Pancreas (tissue), 10 donors: Measurements from ENCODE around the gene DNAJC1. TPM values are rescaled to one million over a fixed set of nuclear protein-coding genes. Genes with fewer than 3 reads are reported as not detected.

Source experiments
- ATAC-seq, 4 donors: fragments of 200-7000 bp; cut with Tn5 transposase; one replicate each; pipeline versions ENCODE4 v1.8.0 to v1.9.1; 2020; ENCODE audit warnings: mild to moderate bottlenecking in 4 of 4, moderate library complexity in 4 of 4
- DNase-seq, 6 donors: peaks; one replicate each; pipeline ENCODE4 v3.0.0-alpha.2; 2020
- FAIRE-seq: peaks from 2 replicates; lab custom pipeline; 2012; peaks lifted over from hg19 to GRCh38; lab: Jason Lieb, UNC
- H3K27ac ChIP-seq, 4 donors: fragments of 200-600 bp; sonication (generic); 1 replicate in 3 of 4; 2 replicates in 1 of 4; pipeline versions ENCODE4 v1.5.0 to v1.8.0; 2020
- H3K27me3 ChIP-seq, 4 donors: fragments of 200-600 bp; one replicate each; pipeline ENCODE4 v1.8.0; 2021
- H3K36me3 ChIP-seq, 3 donors: fragments of 200-600 bp; sonication (generic) in 1 of 3; one replicate each; pipeline versions ENCODE4 v1.5.0 to v1.8.0; 2020 to 2021
- H3K4me1 ChIP-seq, 3 donors: fragments of 200-600 bp; one replicate each; pipeline ENCODE4 v1.8.0; 2021
- H3K4me3 ChIP-seq, 4 donors: fragments of 200-600 bp; sonication (generic) in 2 of 4; one replicate each; pipeline versions ENCODE4 v1.5.0 to v1.8.0; 2020 to 2021
- H3K9me3 ChIP-seq, 4 donors: fragments of 200-600 bp; one replicate each; pipeline ENCODE4 v1.8.0; 2021
- WGBS, 2 donors: extraction: QIAGEN DNeasy Blood & Tissue Kit; methylation state at CpG; one replicate each; pipeline ENCODE4 v1.1.7; 2013; 5-methylcytosine and 5-hydroxymethylcytosine counted together
- intact Hi-C, 3 donors: fragments of 100-400 bp; cut with DNase I; formaldehyde crosslinking; loops; one replicate each; pipeline versions ENCODE4 v1.11.1 to v1.14.2; 2022
- polyA plus RNA-seq, 2 donors: library from polyadenylated mRNA; stranded (reverse); fragments of 200-250 nt; gene quantifications; one replicate each; pipeline ENCODE4 v1.2.3, GENCODE V29; 2013
- total RNA-seq, 6 donors: library from RNA; stranded (reverse); fragmentation: NEBNext Ultra II Directional in 4 of 6; extraction: Animal tissue kit (Norgen Biotek cat#: 25700) in 4 of 6; gene quantifications; one replicate each; pipeline versions ENCODE4 v1.2.1 to v1.2.4, GENCODE V29; 2021 to 2023
- TF ChIP-seq, protein P1 (sequence below), 4 donors: fragments of 200-600 bp; sonication (generic) in 3 of 4; IDR thresholded peaks; one replicate each; pipeline versions ENCODE4 v1.5.0 to v1.8.0; 2021; ENCODE audit warnings: antibody characterized with exemption in 4 of 4
- donor health status: healthy with polysubstance abuse.
- donor health status: DM: no; HTN: no; CAD: no; lungs with moderate emphysema.
- donor health status: DM: no; HTN: no; CAD: no.
- donor health status: control.
- donor health status: control.
- donor health status: Bipolar disorder and iron deficiency.
- donor health status: DM: yes; HTN: yes; CAD: no.
- donor health status: DM: no; HTN: no; CAD: no.
- donor health status: DM: no; HTN: no; CAD: no.
- donor health status: DM: yes; HTN: yes; CAD: no.

DNAJC1 gene
- total and polyA plus RNA-seq, 8 donors: 16.7 to 30.7 (median 22.7) TPM

DNA sequence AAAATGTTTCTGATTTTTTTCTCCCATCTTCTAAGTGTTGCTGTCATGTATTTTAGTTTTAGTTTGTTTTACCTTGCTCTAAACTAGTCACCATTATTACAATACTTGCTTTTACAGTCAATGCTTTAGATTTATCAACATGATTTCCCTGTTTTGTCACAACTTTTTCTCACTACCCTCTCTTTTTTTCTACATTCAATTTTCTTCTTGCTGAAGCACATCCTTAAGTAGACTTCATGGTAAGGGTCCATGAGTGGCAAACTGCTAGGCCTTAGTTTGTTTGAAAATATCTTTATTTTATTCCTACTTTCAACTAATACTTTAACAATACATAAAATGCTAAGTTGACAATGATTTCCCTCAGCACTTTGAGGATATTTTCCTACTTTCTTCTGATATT, 173.5 kb downstream of the DNAJC1 start:
- H3K27ac ChIP-seq: no peak overlapping the region
- no peaks in the 10 kb centered on the region for H3K4me1 ChIP-seq
- no peaks in the 10 kb centered on the region for H3K36me3 ChIP-seq
- intact Hi-C loops: no loop called here
- H3K9me3 ChIP-seq: no peaks in the 10 kb centered on the region
- ATAC-seq: no peak
- TF ChIP-seq, protein P1, sequence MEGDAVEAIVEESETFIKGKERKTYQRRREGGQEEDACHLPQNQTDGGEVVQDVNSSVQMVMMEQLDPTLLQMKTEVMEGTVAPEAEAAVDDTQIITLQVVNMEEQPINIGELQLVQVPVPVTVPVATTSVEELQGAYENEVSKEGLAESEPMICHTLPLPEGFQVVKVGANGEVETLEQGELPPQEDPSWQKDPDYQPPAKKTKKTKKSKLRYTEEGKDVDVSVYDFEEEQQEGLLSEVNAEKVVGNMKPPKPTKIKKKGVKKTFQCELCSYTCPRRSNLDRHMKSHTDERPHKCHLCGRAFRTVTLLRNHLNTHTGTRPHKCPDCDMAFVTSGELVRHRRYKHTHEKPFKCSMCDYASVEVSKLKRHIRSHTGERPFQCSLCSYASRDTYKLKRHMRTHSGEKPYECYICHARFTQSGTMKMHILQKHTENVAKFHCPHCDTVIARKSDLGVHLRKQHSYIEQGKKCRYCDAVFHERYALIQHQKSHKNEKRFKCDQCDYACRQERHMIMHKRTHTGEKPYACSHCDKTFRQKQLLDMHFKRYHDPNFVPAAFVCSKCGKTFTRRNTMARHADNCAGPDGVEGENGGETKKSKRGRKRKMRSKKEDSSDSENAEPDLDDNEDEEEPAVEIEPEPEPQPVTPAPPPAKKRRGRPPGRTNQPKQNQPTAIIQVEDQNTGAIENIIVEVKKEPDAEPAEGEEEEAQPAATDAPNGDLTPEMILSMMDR (IDR thresholded peaks at IDR 0.05): no peak
- no peaks in the 10 kb centered on the region for H3K27me3 ChIP-seq
- no peak overlapping the region for H3K4me3 ChIP-seq
- FAIRE-seq: no peak
- no peak for DNase-seq

GRCh38 chr10:21827308-21827707, 176.2 kb downstream of the DNAJC1 start:
- Histone ChIP-seq H3K27me3 (no peaks in the 10 kb centered on the region), H3K4me1 (no peaks in the 10 kb centered on the region), H3K4me3 (no peak overlapping the region), H3K9me3 (no peaks in the 10 kb centered on the region), H3K27ac (no peak overlapping the region), H3K36me3 (no peaks in the 10 kb centered on the region)
- no peak for FAIRE-seq
- intact Hi-C loops: no loop called here
- 96 to 97% methylated on average over 3 of the region's 3 CpGs for WGBS, 2 donors
- DNase-seq: no peak
- ATAC-seq: no peak
- TF ChIP-seq, protein P1 (IDR thresholded peaks at IDR 0.05): no peak

- intact Hi-C loops: no loop called here
- H3K27me3 ChIP-seq: no peaks in the 10 kb centered on the region
- TF ChIP-seq, protein P1 (IDR thresholded peaks at IDR 0.05): no peak
- H3K9me3 ChIP-seq: no peaks in the 10 kb centered on the region
- H3K4me3 ChIP-seq: no peak overlapping the region
- ATAC-seq (no peak), DNase-seq (no peak), FAIRE-seq (no peak)
- H3K36me3 ChIP-seq: no peaks in the 10 kb centered on the region
- H3K4me1 ChIP-seq: no peaks in the 10 kb centered on the region
- WGBS, 2 donors: 98 to 100% methylated on average over 2 of the region's 2 CpGs
- no peak overlapping the region for H3K27ac ChIP-seq
Observed at GRCh38 chr10:21826725-21827124, 176.8 kb downstream of the DNAJC1 start.

- no peaks in the 10 kb centered on the region for H3K4me1 ChIP-seq
- intact Hi-C loops: no loop called here
- no peak overlapping the region for H3K4me3 ChIP-seq
- DNase-seq (no peak), FAIRE-seq (no peak), ATAC-seq (no peak)
- H3K27ac ChIP-seq: no peak overlapping the region
- no peaks in the 10 kb centered on the region for H3K36me3 ChIP-seq
- no peaks in the 10 kb centered on the region for H3K27me3 ChIP-seq
- TF ChIP-seq, protein P1 (IDR thresholded peaks at IDR 0.05): no peak
- no peaks in the 10 kb centered on the region for H3K9me3 ChIP-seq
- WGBS, 2 donors: 96 to 98% methylated on average over 3 of the region's 3 CpGs
Observed at GRCh38 chr10:21825345-21825744, 178.2 kb downstream of the DNAJC1 start.

DNA sequence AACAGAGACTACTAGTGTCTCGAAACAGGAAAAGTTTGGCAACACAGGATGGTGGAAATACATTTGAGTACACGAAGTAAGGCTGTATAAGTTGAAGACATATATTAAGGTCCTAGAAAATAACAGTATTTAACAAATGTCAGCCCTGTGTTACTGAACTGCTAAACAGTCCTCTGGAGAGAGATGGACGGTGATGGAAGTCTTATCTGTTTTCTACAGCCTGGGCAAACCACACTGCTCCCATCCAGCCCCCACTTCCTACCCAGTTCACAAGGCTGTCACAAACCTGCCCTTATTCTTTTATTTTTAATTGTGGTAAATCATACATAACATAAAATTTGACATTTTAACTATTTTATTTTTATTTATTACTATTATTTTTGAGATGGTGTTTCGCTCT, 179.1 kb downstream of the DNAJC1 start:
- 95 to 96% methylated on average over 4 of the region's 4 CpGs for WGBS, 2 donors
- Histone ChIP-seq H3K27me3 (no peaks in the 10 kb centered on the region), H3K27ac (no peak overlapping the region), H3K4me3 (no peak overlapping the region), H3K36me3 (no peaks in the 10 kb centered on the region), H3K4me1 (no peaks in the 10 kb centered on the region), H3K9me3 (no peaks in the 10 kb centered on the region)
- ATAC-seq (no peak), DNase-seq (no peak), FAIRE-seq (no peak)
- intact Hi-C loops: no loop called here
- TF ChIP-seq, protein P1 (IDR thresholded peaks at IDR 0.05): no peak
